A549 (cell line): ENCODE data around the gene PMEL.
A peak's percentile ranks its signal among the peaks of the same experiment; 100 is the strongest.

Experiments
- CTCF ChIP-seq: fragments of >200 bp; sonication (Bioruptor Twin); formaldehyde crosslinking; IDR thresholded peaks from 3 replicates; pipeline ENCODE4 v1.5.1; 2016
- EP300 ChIP-seq, 2 experiments: fragments of >200 bp; sonication (Bioruptor Twin); formaldehyde crosslinking; IDR thresholded peaks; 2 replicates in 1 of 2; 3 replicates in 1 of 2; pipeline ENCODE4 v1.6.1; 2016 to 2017
- FOSL2 ChIP-seq, 2 experiments: fragments of 450-650 bp in 1 of 2; fragments of >200 bp in 1 of 2; sonication (Bioruptor Twin) in 1 of 2; formaldehyde crosslinking; IDR thresholded peaks; 2 replicates each; pipeline versions ENCODE4 v1.5.0 to v1.6.1; 2016 to 2020; ENCODE audit warnings: mild to moderate bottlenecking in 1 of 2, moderate library complexity in 1 of 2
- MYC ChIP-seq: IDR thresholded peaks from 2 replicates; pipeline ENCODE4 v1.6.1; 2012; ENCODE audit warnings: mild to moderate bottlenecking, inconsistent platforms, low read length, improper control_type of control experiment, borderline replicate concordance
- NFE2L2 ChIP-seq: fragments of 150-350 bp; conservative IDR thresholded peaks from 2 replicates; pipeline ENCODE4 v1.6.1; 2014; ENCODE audit warnings: low read length
- POLR2A ChIP-seq: IDR thresholded peaks from 2 replicates; pipeline ENCODE4 v1.6.1; 2012; ENCODE audit warnings: mild to moderate bottlenecking, low read length
- RCOR1 ChIP-seq: fragments of 150-350 bp; IDR thresholded peaks from 2 replicates; pipeline ENCODE4 v1.6.1; 2014; ENCODE audit warnings: antibody characterized with exemption, low read length, low read depth
- TFCP2L1 ChIP-seq: fragments of 250-450 bp; sonication (Bioruptor Pico); IDR thresholded peaks from 2 replicates; pipeline ENCODE4 v1.5.0; 2021; ENCODE audit warnings: mild to moderate bottlenecking
- ZC3H11A ChIP-seq: fragments of 450-650 bp; IDR thresholded peaks from 2 replicates; pipeline ENCODE4 v1.6.1; 2014; ENCODE audit warnings: antibody characterized with exemption, mild to moderate bottlenecking
- ZFP36 ChIP-seq: fragments of 450-650 bp; IDR thresholded peaks from 2 replicates; pipeline ENCODE4 v1.6.1; 2014; ENCODE audit warnings: borderline replicate concordance; ENCODE audit not compliant: partially characterized antibody
- ZSCAN20 ChIP-seq: fragments of 250-450 bp; sonication (Bioruptor Pico); IDR thresholded peaks from 2 replicates; pipeline ENCODE4 v1.8.0; 2022; ENCODE audit warnings: mild to moderate bottlenecking, moderate library complexity
- TF ChIP-seq, protein P1 (sequence below): fragments of 150-350 bp; IDR thresholded peaks from 2 replicates; pipeline ENCODE4 v1.6.1; 2014; ENCODE audit warnings: low read depth, mild to moderate bottlenecking, low read length

- TF ChIP-seq TFCP2L1: no peak
- TF ChIP-seq POLR2A: peak; percentile 62
- TF ChIP-seq FOSL2 (IDR thresholded peaks at IDR 0.05): no peak
- no peak for TF ChIP-seq FOSL2 (CRISPR knock-in tag; IDR thresholded peaks at IDR 0.05)
- TF ChIP-seq ZFP36: no peak
- TF ChIP-seq, protein P1, sequence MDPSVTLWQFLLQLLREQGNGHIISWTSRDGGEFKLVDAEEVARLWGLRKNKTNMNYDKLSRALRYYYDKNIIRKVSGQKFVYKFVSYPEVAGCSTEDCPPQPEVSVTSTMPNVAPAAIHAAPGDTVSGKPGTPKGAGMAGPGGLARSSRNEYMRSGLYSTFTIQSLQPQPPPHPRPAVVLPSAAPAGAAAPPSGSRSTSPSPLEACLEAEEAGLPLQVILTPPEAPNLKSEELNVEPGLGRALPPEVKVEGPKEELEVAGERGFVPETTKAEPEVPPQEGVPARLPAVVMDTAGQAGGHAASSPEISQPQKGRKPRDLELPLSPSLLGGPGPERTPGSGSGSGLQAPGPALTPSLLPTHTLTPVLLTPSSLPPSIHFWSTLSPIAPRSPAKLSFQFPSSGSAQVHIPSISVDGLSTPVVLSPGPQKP: no peak
- TF ChIP-seq CTCF: peak; percentile 94
- TF ChIP-seq MYC: no peak; the same call in 1 of the 2 replicates
- no peak; a peak in 1 of 5 replicates for TF ChIP-seq EP300 (IDR thresholded peaks at IDR 0.05)
- TF ChIP-seq ZC3H11A: no peak
- no peak for TF ChIP-seq NFE2L2
- no peak for TF ChIP-seq ZSCAN20 (CRISPR knock-in tag)
- no peak for TF ChIP-seq RCOR1
Observed at GRCh38 chr12:55926738-55927587, 38.9 kb downstream of the PMEL start.
